ENCODE data around the gene SLC38A2. TPM values are rescaled to one million over a fixed set of nuclear protein-coding genes. Genes with fewer than 3 reads are reported as not detected.

Gene SLC38A2
- total and polyA plus RNA-seq, 7 donors: 35.8 to 428 (median 303) TPM

GRCh38 chr12:46358791-46359666, 13.5 kb downstream of the SLC38A2 start:
- WGBS, 3 donors: 58 to 80% (median 62%) methylated on average over 7 of the region's 7 CpGs
- peaks cover 6 to 59% of the 10 kb centered on the region in 2 donors for H3K36me3 ChIP-seq (ENCODE audit: insufficient read depth in 1 of 2, low read depth in 1 of 2)
- no peak overlapping the region for H3K4me3 ChIP-seq
- H3K27me3 ChIP-seq (ENCODE audit: insufficient read depth in 3 of 3, low read length in 2 of 3): no peaks in the 10 kb centered on the region
- DNase-seq: no peak
- H3K4me1 ChIP-seq: peaks cover 28% of the 10 kb centered on the region
- no peak for ATAC-seq
- no peaks in the 10 kb centered on the region for H3K9me3 ChIP-seq
- intact Hi-C loops (cut with DNase I): no loop called here
- peak overlapping the region; percentile 1 for H3K27ac ChIP-seq
- TF ChIP-seq, protein P1, sequence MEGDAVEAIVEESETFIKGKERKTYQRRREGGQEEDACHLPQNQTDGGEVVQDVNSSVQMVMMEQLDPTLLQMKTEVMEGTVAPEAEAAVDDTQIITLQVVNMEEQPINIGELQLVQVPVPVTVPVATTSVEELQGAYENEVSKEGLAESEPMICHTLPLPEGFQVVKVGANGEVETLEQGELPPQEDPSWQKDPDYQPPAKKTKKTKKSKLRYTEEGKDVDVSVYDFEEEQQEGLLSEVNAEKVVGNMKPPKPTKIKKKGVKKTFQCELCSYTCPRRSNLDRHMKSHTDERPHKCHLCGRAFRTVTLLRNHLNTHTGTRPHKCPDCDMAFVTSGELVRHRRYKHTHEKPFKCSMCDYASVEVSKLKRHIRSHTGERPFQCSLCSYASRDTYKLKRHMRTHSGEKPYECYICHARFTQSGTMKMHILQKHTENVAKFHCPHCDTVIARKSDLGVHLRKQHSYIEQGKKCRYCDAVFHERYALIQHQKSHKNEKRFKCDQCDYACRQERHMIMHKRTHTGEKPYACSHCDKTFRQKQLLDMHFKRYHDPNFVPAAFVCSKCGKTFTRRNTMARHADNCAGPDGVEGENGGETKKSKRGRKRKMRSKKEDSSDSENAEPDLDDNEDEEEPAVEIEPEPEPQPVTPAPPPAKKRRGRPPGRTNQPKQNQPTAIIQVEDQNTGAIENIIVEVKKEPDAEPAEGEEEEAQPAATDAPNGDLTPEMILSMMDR (IDR thresholded peaks at IDR 0.05): no peak

- TF ChIP-seq, protein P1 (IDR thresholded peaks at IDR 0.05): no peak
- Histone ChIP-seq H3K4me3 (no peak overlapping the region), H3K27ac (peak overlapping the region; percentile 36), H3K36me3 (ENCODE audit: insufficient read depth in 1 of 2, low read depth in 1 of 2) (peaks cover 6 to 52% of the 10 kb centered on the region in 2 donors), H3K9me3 (no peaks in the 10 kb centered on the region), H3K4me1 (peaks cover 21% of the 10 kb centered on the region), H3K27me3 (ENCODE audit: insufficient read depth in 3 of 3, low read length in 2 of 3) (no peaks in the 10 kb centered on the region)
- ATAC-seq (no peak), DNase-seq (no peak)
- intact Hi-C loops (cut with DNase I): no loop called here
Measured at GRCh38 chr12:46358325-46358700, 14.3 kb downstream of the SLC38A2 start.

DNA sequence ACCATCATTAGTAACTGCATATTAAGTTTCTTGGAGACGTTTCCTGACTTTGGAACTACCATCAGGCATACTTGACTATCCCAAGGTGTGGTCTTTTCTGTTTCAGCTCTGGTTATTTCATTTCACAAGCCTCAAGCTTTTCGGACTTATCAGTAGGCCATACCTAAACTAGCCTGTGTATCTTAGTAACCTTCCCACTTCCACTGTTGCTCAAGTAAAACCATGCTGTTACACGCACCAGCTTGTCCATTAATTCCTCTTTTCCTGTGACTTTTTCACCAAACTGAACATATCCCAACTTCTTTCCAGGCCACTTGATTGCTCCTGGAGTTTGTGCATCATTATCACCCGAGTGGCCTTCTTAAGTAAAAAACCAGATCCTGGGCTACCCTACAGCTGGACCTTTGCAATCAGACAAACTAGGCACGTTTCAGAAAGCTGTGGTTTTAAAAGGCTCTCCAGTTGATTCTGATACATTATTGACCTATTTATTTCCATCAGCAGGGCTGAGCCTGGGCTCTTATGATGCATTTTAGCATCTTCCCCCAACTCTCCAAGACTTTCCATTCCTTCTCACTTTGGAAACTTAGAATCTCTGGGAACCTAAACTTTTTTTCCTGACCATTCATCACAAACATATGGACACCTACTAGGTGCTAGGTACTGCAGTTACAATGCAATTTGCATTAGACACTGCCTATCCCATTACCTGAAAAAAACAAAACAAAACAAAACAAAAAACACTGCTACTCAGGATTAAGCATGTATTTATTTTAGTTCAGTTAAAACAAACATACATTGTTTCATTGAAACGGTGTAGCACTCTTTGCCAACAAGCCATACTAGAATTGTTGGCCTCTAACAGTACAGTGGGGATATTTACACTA, 14.9 kb downstream of the SLC38A2 start:
- DNase-seq (no peak), ATAC-seq (peak; percentile 36 to 58 (median 54))
- TF ChIP-seq, protein P1 (IDR thresholded peaks at IDR 0.05): no peak
- Histone ChIP-seq H3K27ac (peak overlapping the region; percentile 36), H3K4me1 (peaks cover 14% of the 10 kb centered on the region), H3K4me3 (no peak overlapping the region), H3K9me3 (no peaks in the 10 kb centered on the region), H3K36me3 (ENCODE audit: insufficient read depth in 1 of 2, low read depth in 1 of 2) (peaks cover 3 to 46% of the 10 kb centered on the region in 2 donors), H3K27me3 (ENCODE audit: insufficient read depth in 3 of 3, low read length in 2 of 3) (no peaks in the 10 kb centered on the region)
- WGBS, 3 donors: 22 to 29% (median 26%) methylated on average over 6 of the region's 6 CpGs
- intact Hi-C loops (cut with DNase I): no loop called here

DNA sequence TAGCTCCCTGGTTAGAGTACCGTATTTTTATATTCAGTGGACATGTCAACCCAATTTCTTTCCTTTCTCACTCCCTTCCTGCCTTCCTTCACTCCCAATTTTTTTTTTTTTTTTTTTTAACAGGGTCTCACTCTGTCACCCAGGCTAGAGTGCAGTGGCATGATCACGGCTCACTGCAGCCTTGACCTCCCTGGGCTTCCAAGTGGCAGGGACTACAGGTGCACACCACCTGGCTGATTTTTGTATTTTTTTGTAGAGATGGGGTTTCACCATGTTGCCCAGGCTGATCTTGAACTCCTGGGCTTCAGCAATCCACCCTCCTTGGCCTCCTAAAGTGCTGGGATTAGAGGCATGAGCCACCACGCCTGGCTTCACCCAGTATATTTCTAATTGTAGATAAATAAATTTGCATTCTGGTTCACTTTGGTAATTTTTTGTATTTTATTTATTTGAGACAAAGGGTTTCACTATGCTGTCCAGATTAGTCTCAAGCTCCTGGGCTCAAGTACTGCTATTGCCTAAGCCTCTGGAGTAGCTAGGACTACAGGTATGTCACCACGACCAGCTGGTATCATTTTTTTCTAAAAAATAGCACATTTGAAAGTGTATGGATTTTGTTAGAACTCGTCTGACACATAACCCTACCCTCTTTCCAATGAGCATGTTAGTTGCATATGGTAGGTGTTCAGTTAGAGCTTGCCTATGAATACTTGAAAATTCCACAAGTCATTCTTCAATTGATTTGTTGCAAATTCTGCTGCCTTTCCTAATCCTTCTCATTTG, 15.7 kb downstream of the SLC38A2 start:
- H3K9me3 ChIP-seq: no peaks in the 10 kb centered on the region

More for the DNA sequence above, 15.7 kb downstream of the SLC38A2 start:
- ATAC-seq (peak; percentile 31 to 53 (median 48)), DNase-seq (no peak)
- TF ChIP-seq, protein P1 (IDR thresholded peaks at IDR 0.05): no peak
- H3K27me3 ChIP-seq (ENCODE audit: insufficient read depth in 3 of 3, low read length in 2 of 3): no peaks in the 10 kb centered on the region
- WGBS, 3 donors: 41 to 57% (median 46%) methylated on average over 5 of the region's 5 CpGs
- intact Hi-C loops (cut with DNase I): no loop called here
- peaks cover 7% of the 10 kb centered on the region for H3K4me1 ChIP-seq
- no peak overlapping the region for H3K4me3 ChIP-seq
- peak overlapping the region; percentile 36 for H3K27ac ChIP-seq
- H3K36me3 ChIP-seq (ENCODE audit: insufficient read depth in 1 of 2, low read depth in 1 of 2): peaks cover 3 to 37% of the 10 kb centered on the region in 2 donors
